Measurements from ENCODE around the gene SLIT3. TPM values are rescaled to one million over a fixed set of nuclear protein-coding genes. Genes with fewer than 3 reads are reported as not detected.

Gene SLIT3
- total and polyA plus RNA-seq, 8 donors, result 1.2 to 24.5 (median 8.6) TPM

GRCh38 chr5:168879331-168879730, 421.6 kb downstream of the SLIT3 start:
- intact Hi-C loops (cut with DNase I; ENCODE audit: low total_unique reads), result no loop called here
- peak overlapping the region in 1 of 5 donors; percentile 10 for H3K27ac ChIP-seq

DNA sequence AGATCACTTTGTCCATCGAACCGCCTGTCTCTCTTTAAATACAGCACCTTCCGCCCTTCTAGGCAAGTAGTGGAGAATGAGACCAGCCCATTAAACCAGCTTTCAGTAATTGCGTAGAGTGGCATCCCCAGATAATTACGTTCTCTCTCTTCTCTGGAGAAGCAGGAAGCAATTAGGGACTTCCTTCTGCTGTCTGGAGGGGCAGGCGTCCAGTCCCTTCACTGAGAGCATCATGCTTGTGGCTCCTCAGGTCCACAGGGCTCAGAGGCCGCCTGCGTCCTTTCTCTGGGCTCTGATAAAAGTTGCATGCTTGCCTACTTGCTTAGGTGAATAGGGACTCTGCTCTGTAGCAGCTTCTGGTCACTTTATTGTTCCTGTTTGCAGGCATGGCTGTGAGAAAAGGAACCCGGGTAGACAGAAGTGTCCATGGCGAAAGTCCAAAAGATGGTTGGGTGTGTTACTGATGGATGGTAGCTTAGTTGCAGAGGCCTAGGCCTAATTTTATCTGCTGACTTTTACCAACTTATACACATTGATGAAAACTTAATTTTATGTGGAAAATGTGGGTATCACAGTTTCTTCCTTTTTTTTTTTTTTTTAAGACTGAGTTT, 422.7 kb downstream of the SLIT3 start:
- no peak for TF ChIP-seq POLR2A (IDR thresholded peaks at IDR 0.05)
- TF ChIP-seq CTCF (IDR thresholded peaks at IDR 0.05), result no peak
- no peak for TF ChIP-seq EP300 (IDR thresholded peaks at IDR 0.05)
- TF ChIP-seq POLR2AphosphoS5 (IDR thresholded peaks at IDR 0.05), result no peak
- peaks cover 0 to 12% (median 0%) of the 10 kb centered on the region in 4 donors for H3K4me1 ChIP-seq
- H3K9me3 ChIP-seq, result no peaks in the 10 kb centered on the region
- no peak for DNase-seq
- no peak overlapping the region for H3K4me3 ChIP-seq
- no peak overlapping the region for H3K27ac ChIP-seq
- H3K27me3 ChIP-seq, result no peaks in the 10 kb centered on the region
- 70 to 87% (median 72%) methylated on average over 10 of the region's 10 CpGs for whole genome bisulfite sequencing, 5 donors
- H3K36me3 ChIP-seq, result no peaks in the 10 kb centered on the region
- intact Hi-C loops (cut with DNase I; ENCODE audit: low total_unique reads), result no loop called here

More at GRCh38 chr5:168879331-168879730, 421.6 kb downstream of the SLIT3 start:
- Histone ChIP-seq H3K4me3 (no peak overlapping the region), H3K9me3 (no peaks in the 10 kb centered on the region), H3K4me1 (peaks cover 0 to 12% (median 0%) of the 10 kb centered on the region in 4 donors), H3K36me3 (no peaks in the 10 kb centered on the region), H3K27me3 (no peaks in the 10 kb centered on the region)
- TF ChIP-seq POLR2AphosphoS5 (IDR thresholded peaks at IDR 0.05), result no peak
- TF ChIP-seq CTCF (IDR thresholded peaks at IDR 0.05), result no peak
- no peak for TF ChIP-seq EP300 (IDR thresholded peaks at IDR 0.05)
- no peak for TF ChIP-seq POLR2A (IDR thresholded peaks at IDR 0.05)
- no peak for DNase-seq
- 91 to 96% (median 92%) methylated on average over 2 of the region's 2 CpGs for WGBS, 5 donors

GRCh38 chr5:168877132-168877892, 423.6 kb downstream of the SLIT3 start:
- intact Hi-C loops (cut with DNase I; ENCODE audit: low total_unique reads), result no loop called here
- peak in 1 of 2 donors; percentile 78 for DNase-seq
- peaks cover 0 to 12% (median 0%) of the 10 kb centered on the region in 4 donors for H3K4me1 ChIP-seq
- no peak for TF ChIP-seq POLR2A (IDR thresholded peaks at IDR 0.05)
- TF ChIP-seq EP300 (IDR thresholded peaks at IDR 0.05), result no peak
- TF ChIP-seq POLR2AphosphoS5 (IDR thresholded peaks at IDR 0.05), result no peak
- TF ChIP-seq CTCF (IDR thresholded peaks at IDR 0.05), result no peak
- no peak overlapping the region for H3K27ac ChIP-seq
- no peaks in the 10 kb centered on the region for H3K9me3 ChIP-seq
- H3K4me3 ChIP-seq, result no peak overlapping the region
- no peaks in the 10 kb centered on the region for H3K27me3 ChIP-seq
- H3K36me3 ChIP-seq, result no peaks in the 10 kb centered on the region
- 21 to 32% (median 26%) methylated on average over 11 of the region's 11 CpGs for WGBS, 5 donors

DNA sequence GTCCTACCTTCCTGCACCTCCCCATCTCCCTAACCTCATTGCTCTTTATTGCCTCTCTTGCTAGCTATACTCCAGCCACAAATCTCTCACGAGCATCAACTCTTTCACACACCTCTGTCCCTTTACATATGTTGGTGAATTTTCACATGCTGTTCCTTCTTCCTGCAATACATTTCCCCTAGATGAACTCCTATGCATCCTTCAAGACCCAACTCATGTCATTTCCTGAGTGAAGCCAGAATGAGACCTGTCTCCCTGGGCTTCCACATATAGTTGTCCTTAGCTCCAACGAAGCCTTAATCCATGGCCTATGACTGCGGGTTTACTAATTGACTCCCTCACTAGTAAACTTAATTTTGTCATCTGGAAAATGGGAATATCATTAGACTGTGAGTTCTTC, 424.5 kb downstream of the SLIT3 start:
- no peaks in the 10 kb centered on the region for H3K9me3 ChIP-seq
- WGBS, 5 donors, result 87 to 96% (median 94%) methylated on average over 3 of the region's 3 CpGs
- no peaks in the 10 kb centered on the region for H3K27me3 ChIP-seq
- H3K36me3 ChIP-seq, result no peaks in the 10 kb centered on the region
- H3K4me3 ChIP-seq, result no peak overlapping the region
- DNase-seq, result no peak
- intact Hi-C loops (cut with DNase I; ENCODE audit: low total_unique reads), result no loop called here
- TF ChIP-seq EP300 (IDR thresholded peaks at IDR 0.05) (no peak), POLR2A (IDR thresholded peaks at IDR 0.05) (no peak), POLR2AphosphoS5 (IDR thresholded peaks at IDR 0.05) (no peak), CTCF (IDR thresholded peaks at IDR 0.05) (no peak)
- no peak overlapping the region for H3K27ac ChIP-seq
- peaks cover 0 to 12% (median 0%) of the 10 kb centered on the region in 4 donors for H3K4me1 ChIP-seq

Measured in stomach (tissue), 9 donors.